GM21529 (cell line): Measurements from ENCODE around the gene SLC35F4.
"Not testable (repeated sequence)": the region's sequence is repeated elsewhere in the genome, so short reads cannot be mapped to it uniquely, and the experiment has no call there.

Experiments
- ATAC-seq: cut with Tn5 transposase; IDR thresholded peaks from one replicate; pipeline ENCODE4 v1.9.1; 2021; ENCODE audit not compliant: unreplicated experiment

Gene SLC35F4

GRCh38 chr14:57865403-57866198, at the start of gene SLC35F4:
Gene SLC35F4 (minus strand): TSS chr14:57866092.
- ATAC-seq = no peak

- ATAC-seq = no peak
Observed at GRCh38 chr14:57909626-57910025, 43.7 kb upstream of the SLC35F4 start.

- no peak for ATAC-seq
Observed at GRCh38 chr14:57903954-57904353, 38.1 kb upstream of the SLC35F4 start.

- ATAC-seq = no peak
Observed at GRCh38 chr14:57898837-57899572, 33.1 kb upstream of the SLC35F4 start.

- ATAC-seq = no peak
Observed at GRCh38 chr14:57897144-57897748, 31.4 kb upstream of the SLC35F4 start.

GRCh38 chr14:57889245-57889644, 23.4 kb upstream of the SLC35F4 start:
- no peak for ATAC-seq

- no peak for ATAC-seq
Observed at GRCh38 chr14:57884175-57884574, 18.3 kb upstream of the SLC35F4 start.

- no peak for ATAC-seq
Observed at GRCh38 chr14:57883061-57883460, 17.2 kb upstream of the SLC35F4 start.

GRCh38 chr14:57879516-57879915, 13.6 kb upstream of the SLC35F4 start:
- no peak for ATAC-seq

GRCh38 chr14:57875985-57876384, 10.1 kb upstream of the SLC35F4 start:
- ATAC-seq = no peak

GRCh38 chr14:57875296-57875695, 9.4 kb upstream of the SLC35F4 start:
- ATAC-seq = no peak

- peak; percentile 79 for ATAC-seq
Observed at GRCh38 chr14:57871459-57872080, 5.7 kb upstream of the SLC35F4 start.

GRCh38 chr14:57870686-57871457, 5.0 kb upstream of the SLC35F4 start:
- no peak for ATAC-seq

- ATAC-seq = no peak
Observed at GRCh38 chr14:57869617-57870016, 3.7 kb upstream of the SLC35F4 start.

GRCh38 chr14:57866199-57866705, 360 bp upstream of the SLC35F4 start:
- no peak for ATAC-seq

GRCh38 chr14:57865066-57865402, 858 bp downstream of the SLC35F4 start:
- ATAC-seq = no peak

- no peak for ATAC-seq
Observed at GRCh38 chr14:57864659-57865058, 1.2 kb downstream of the SLC35F4 start.

GRCh38 chr14:57863471-57863870, 2.4 kb downstream of the SLC35F4 start:
- no peak for ATAC-seq

- ATAC-seq = not testable (repeated sequence)
Observed at GRCh38 chr14:57855666-57856065, 10.2 kb downstream of the SLC35F4 start.

- ATAC-seq = no peak
Observed at GRCh38 chr14:57854571-57854970, 11.3 kb downstream of the SLC35F4 start.

GRCh38 chr14:57851354-57851753, 14.5 kb downstream of the SLC35F4 start:
- ATAC-seq = no peak
